Kidney (tissue), 14 donors: Measurements from ENCODE around the gene KDM8. TPM values are rescaled to one million over a fixed set of nuclear protein-coding genes. Genes with fewer than 3 reads are reported as not detected.
A peak's percentile ranks its signal among the peaks of the same experiment; 100 is the strongest.

Experiments
- DNase-seq, 5 donors: peaks; one replicate each; pipeline ENCODE4 v3.0.0-alpha.2; 2013 to 2020
- FAIRE-seq: peaks from 2 replicates; lab custom pipeline; 2012; peaks lifted over from hg19 to GRCh38; lab: Jason Lieb, UNC
- H3K27ac ChIP-seq, 2 donors: one replicate each; pipeline ENCODE4 v1.7.0; 2013; ENCODE audit warnings: low read depth in 2 of 2, low read length in 2 of 2, inconsistent platforms in 1 of 2
- H3K27me3 ChIP-seq: one replicate; pipeline ENCODE4 v1.7.1; 2013; ENCODE audit warnings: low read length, inconsistent platforms; ENCODE audit not compliant: control insufficient read depth, insufficient read depth
- H3K36me3 ChIP-seq, 3 donors: one replicate each; pipeline versions ENCODE4 v1.7.0 to v1.7.1; 2013; ENCODE audit warnings: low read length in 3 of 3, control low read depth in 1 of 3, inconsistent platforms in 1 of 3; ENCODE audit not compliant: insufficient read depth in 3 of 3, control insufficient read depth in 2 of 3
- H3K4me1 ChIP-seq, 3 donors: one replicate each; pipeline versions ENCODE4 v1.7.0 to v1.7.1; 2013; ENCODE audit warnings: low read length in 3 of 3, inconsistent platforms in 1 of 3, low read depth in 1 of 3; ENCODE audit not compliant: control insufficient read depth in 2 of 3, insufficient read depth in 2 of 3
- H3K4me3 ChIP-seq, 3 donors: one replicate each; pipeline versions ENCODE4 v1.7.0 to v1.8.1; 2013; ENCODE audit warnings: low read length in 3 of 3, control low read depth in 1 of 3, inconsistent platforms in 1 of 3
- H3K9ac ChIP-seq, 3 donors: one replicate each; pipeline versions ENCODE4 v1.7.0 to v1.7.1; 2013; ENCODE audit warnings: low read length in 3 of 3, control low read depth in 1 of 3, inconsistent platforms in 1 of 3
- H3K9me3 ChIP-seq, 3 donors: one replicate each; pipeline versions ENCODE4 v1.7.0 to v1.7.1; 2013; ENCODE audit warnings: low read length in 3 of 3, control low read depth in 1 of 3, inconsistent platforms in 1 of 3; ENCODE audit not compliant: control insufficient read depth in 2 of 3, insufficient read depth in 1 of 3
- intact Hi-C: fragments of 100-400 bp; cut with DNase I; formaldehyde crosslinking; loops from one replicate; pipeline ENCODE4 v1.11.1; 2022
- polyA plus RNA-seq: library from polyadenylated mRNA; stranded (reverse); fragments of 350-450 nt; fragmentation: Illumina TruSeq; extraction: RNeasy Lipid Tissue Mini Kit (QIAGEN cat#74804); gene quantifications from one replicate; pipeline ENCODE4 v1.2.3, GENCODE V29; 2014; ENCODE audit warnings: low read depth, low replicate concordance; ENCODE audit not compliant: insufficient read depth
- total RNA-seq: library from RNA; stranded (reverse); fragmentation: NEBNext Ultra II Directional; extraction: Animal tissue kit (Norgen Biotek cat#: 25700); gene quantifications from one replicate; pipeline ENCODE4 v1.2.1, GENCODE V29; 2021
- TF ChIP-seq, protein P1 (sequence below): IDR thresholded peaks from 3 replicates; pipeline ENCODE4 v1.5.1; 2012; ENCODE audit warnings: mild to moderate bottlenecking, moderate library complexity, borderline replicate concordance; ENCODE audit not compliant: insufficient read depth; ENCODE audit errors: extremely low read depth
- donor health status: control.
- donor health status: control.
- donor health status: control.
- donor health status: control.
- donor health status: control.
- donor health status: DM: yes; HTN: yes; CAD: no.
- donor health status: Normal renal cell carcinoma (clear cell type).

KDM8 gene
- total and polyA plus RNA-seq, 2 donors from 2014 or later = 6.3 to 8.5 TPM

DNA sequence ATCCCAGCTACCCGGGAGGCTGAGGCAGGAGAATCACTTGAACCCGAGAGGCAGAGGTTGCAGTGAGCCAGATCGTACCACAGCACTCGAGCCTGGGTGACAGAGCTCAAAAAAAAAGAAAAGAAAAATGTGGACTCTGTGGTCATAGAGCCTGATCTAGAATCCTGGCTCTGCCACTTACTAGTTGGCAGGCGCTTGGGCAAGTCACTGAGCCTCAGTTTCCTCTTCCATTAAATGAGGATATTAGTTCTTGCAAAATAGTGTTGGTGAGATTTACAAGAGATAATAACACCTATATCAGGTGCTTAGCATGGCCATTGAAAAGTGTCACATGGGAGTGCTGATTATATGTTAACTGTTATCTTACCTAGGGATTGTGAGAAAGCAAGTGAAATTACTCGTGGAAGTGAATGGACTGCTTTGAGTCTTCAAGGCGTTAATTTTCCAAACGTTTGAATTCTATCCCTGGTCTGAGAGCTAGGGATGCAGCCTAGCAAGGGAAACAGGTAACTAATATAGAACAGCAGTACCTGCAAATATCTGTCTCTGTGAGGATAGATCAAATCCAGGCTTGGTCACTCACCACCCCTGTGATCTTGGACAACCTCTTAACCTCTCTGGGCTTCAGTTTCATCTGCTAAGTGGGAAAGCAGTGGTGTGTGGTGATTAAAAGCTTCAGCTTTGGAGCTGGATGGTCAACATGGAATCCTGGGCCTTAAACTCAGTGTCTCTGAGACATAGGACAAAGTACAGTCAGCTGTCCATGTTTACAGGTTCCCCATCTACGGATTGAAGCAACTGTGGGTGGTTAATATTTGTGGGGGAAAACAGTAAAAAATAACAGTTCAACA lies 66.2 kb downstream of the KDM8 start:
- peak overlapping the region; percentile 86 to 98 (median 97) for H3K4me3 ChIP-seq

DNA sequence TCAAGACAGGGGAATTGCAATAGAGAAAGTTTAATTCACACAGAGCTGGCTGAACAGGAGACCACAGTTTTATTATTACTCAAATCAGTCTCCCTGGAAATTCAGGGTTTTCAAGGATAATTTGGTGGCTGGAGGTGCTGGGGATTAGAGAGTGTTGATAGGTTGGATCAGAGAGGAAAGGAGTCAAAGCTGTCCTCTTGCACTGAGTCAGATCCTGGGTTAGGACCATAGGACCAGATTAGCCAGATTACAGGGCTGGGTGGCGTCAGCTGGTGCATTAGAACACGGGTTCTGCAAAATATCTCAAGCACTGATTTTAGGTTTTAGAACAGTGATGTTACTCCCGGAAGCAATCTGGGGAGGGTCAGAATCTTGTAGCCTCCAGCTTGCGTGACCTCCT lies 67.0 kb downstream of the KDM8 start:
- FAIRE-seq (no peak), DNase-seq (no peak)
- Histone ChIP-seq H3K9ac (no peak overlapping the region), H3K36me3 (no peaks in the 10 kb centered on the region), H3K9me3 (no peaks in the 10 kb centered on the region), H3K27me3 (no peaks in the 10 kb centered on the region), H3K27ac (no peak overlapping the region), H3K4me3 (no peak overlapping the region), H3K4me1 (peaks cover 0 to 5% (median 4%) of the 10 kb centered on the region in 3 donors)
- intact Hi-C loops = no loop called here
- TF ChIP-seq, protein P1, sequence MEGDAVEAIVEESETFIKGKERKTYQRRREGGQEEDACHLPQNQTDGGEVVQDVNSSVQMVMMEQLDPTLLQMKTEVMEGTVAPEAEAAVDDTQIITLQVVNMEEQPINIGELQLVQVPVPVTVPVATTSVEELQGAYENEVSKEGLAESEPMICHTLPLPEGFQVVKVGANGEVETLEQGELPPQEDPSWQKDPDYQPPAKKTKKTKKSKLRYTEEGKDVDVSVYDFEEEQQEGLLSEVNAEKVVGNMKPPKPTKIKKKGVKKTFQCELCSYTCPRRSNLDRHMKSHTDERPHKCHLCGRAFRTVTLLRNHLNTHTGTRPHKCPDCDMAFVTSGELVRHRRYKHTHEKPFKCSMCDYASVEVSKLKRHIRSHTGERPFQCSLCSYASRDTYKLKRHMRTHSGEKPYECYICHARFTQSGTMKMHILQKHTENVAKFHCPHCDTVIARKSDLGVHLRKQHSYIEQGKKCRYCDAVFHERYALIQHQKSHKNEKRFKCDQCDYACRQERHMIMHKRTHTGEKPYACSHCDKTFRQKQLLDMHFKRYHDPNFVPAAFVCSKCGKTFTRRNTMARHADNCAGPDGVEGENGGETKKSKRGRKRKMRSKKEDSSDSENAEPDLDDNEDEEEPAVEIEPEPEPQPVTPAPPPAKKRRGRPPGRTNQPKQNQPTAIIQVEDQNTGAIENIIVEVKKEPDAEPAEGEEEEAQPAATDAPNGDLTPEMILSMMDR = no peak

More for the DNA sequence above, 66.2 kb downstream of the KDM8 start:
- no peaks in the 10 kb centered on the region for H3K27me3 ChIP-seq
- H3K4me1 ChIP-seq = peaks cover 0 to 5% (median 4%) of the 10 kb centered on the region in 3 donors
- TF ChIP-seq, protein P1 = no peak
- H3K9ac ChIP-seq = peak overlapping the region in 1 of 3 donors; percentile 98
- intact Hi-C loops = no loop called here
- H3K36me3 ChIP-seq = no peaks in the 10 kb centered on the region
- H3K27ac ChIP-seq = no peak overlapping the region
- no peaks in the 10 kb centered on the region for H3K9me3 ChIP-seq
- DNase-seq = no peak
- FAIRE-seq = no peak

Other genes starting within 250 kb of the KDM8 start
- gene C16orf82, start 136.6 kb upstream of the KDM8 start, total RNA-seq = not detected
- not detected for gene C16orf82, start 136.6 kb upstream of the KDM8 start, polyA plus RNA-seq
- 72.1 TPM for gene NSMCE1, start 65.2 kb downstream of the KDM8 start, total RNA-seq
- gene NSMCE1, start 65.2 kb downstream of the KDM8 start, polyA plus RNA-seq = 145 TPM
- 115 TPM for gene IL4R, start 110.4 kb downstream of the KDM8 start, total RNA-seq
- 13.8 TPM for gene IL4R, start 110.4 kb downstream of the KDM8 start, polyA plus RNA-seq
- gene IL21R, start 198.6 kb downstream of the KDM8 start, total RNA-seq = 3.0 TPM
- gene IL21R, start 198.6 kb downstream of the KDM8 start, polyA plus RNA-seq = 0.65 TPM